ENCODE measurements around the gene PRKCH.

DNA sequence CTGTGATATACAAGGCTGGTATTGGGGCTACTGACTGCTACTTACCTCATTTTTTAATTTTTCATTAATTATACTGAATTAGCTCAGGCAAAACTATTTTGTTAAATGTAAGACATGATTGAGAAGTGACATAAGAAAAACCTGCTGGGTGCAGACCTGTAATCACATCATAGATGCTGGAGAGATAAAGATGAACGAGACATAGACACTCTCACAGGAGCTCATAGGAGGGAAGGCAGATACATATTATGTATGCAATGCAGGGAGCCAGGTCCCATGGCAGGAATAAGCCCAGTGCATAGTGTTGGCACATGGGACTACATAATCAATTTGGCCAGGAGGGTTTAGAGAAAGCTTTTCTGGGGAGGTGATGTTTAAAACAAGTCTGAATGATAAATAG is 74.9 kb downstream of the PRKCH start:
- TF ChIP-seq, protein P1, sequence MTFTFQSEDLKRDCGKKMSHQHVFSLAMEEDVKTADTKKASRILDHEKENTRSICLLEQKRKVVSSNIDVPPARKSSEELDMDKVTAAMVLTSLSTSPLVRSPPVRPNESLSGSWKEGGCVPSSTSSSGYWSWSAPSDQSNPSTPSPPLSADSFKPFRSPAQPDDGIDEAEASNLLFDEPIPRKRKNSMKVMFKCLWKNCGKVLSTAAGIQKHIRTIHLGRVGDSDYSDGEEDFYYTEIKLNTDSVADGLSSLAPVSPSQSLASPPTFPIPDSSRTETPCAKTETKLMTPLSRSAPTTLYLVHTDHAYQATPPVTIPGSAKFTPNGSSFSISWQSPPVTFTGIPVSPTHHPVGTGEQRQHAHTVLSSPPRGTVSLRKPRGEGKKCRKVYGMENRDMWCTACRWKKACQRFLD (CRISPR knock-in tag; IDR thresholded peaks at IDR 0.05; ENCODE audit: borderline replicate concordance): no peak
- TF ChIP-seq, protein P2, sequence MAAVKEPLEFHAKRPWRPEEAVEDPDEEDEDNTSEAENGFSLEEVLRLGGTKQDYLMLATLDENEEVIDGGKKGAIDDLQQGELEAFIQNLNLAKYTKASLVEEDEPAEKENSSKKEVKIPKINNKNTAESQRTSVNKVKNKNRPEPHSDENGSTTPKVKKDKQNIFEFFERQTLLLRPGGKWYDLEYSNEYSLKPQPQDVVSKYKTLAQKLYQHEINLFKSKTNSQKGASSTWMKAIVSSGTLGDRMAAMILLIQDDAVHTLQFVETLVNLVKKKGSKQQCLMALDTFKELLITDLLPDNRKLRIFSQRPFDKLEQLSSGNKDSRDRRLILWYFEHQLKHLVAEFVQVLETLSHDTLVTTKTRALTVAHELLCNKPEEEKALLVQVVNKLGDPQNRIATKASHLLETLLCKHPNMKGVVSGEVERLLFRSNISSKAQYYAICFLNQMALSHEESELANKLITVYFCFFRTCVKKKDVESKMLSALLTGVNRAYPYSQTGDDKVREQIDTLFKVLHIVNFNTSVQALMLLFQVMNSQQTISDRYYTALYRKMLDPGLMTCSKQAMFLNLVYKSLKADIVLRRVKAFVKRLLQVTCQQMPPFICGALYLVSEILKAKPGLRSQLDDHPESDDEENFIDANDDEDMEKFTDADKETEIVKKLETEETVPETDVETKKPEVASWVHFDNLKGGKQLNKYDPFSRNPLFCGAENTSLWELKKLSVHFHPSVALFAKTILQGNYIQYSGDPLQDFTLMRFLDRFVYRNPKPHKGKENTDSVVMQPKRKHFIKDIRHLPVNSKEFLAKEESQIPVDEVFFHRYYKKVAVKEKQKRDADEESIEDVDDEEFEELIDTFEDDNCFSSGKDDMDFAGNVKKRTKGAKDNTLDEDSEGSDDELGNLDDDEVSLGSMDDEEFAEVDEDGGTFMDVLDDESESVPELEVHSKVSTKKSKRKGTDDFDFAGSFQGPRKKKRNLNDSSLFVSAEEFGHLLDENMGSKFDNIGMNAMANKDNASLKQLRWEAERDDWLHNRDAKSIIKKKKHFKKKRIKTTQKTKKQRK (IDR thresholded peaks at IDR 0.05; ENCODE audit: low read length): no peak
